T-helper 17 cell (primary cell): ENCODE data around the gene UBE2L5. TPM values are rescaled to one million over a fixed set of nuclear protein-coding genes. Genes with fewer than 3 reads are reported as not detected.
A peak's percentile ranks its signal among the peaks of the same experiment; 100 is the strongest.

Experiments used
- ATAC-seq: fragments of 150-1000 bp; cut with Tn5 transposase; 2 replicates; pipeline ENCODE4 v1.10.0; 2021; ENCODE audit warnings: mild to moderate bottlenecking, moderate library complexity
- DNase-seq, 3 donors: peaks; one replicate each; pipeline versions ENCODE4 v3.0.0 to v3.0.0-alpha.2; 2020 to 2021
- H3K9me3 ChIP-seq: one replicate; pipeline ENCODE4 v1.7.0; 2013; ENCODE audit warnings: low read length, mild to moderate bottlenecking; ENCODE audit not compliant: control insufficient read depth, poor library complexity, severe bottlenecking
- H3K27ac Mint-ChIP-seq: one replicate; pipeline ENCODE4 v1.8.0; 2022; ENCODE audit warnings: mild to moderate bottlenecking, moderate library complexity, mixed read lengths
- H3K27me3 Mint-ChIP-seq: one replicate; pipeline ENCODE4 v1.8.0; 2022; ENCODE audit warnings: mixed read lengths
- H3K36me3 Mint-ChIP-seq: one replicate; pipeline ENCODE4 v1.8.0; 2022; ENCODE audit warnings: low read depth, mixed read lengths
- H3K4me1 Mint-ChIP-seq: one replicate; pipeline ENCODE4 v1.8.0; 2022; ENCODE audit warnings: mild to moderate bottlenecking, mixed read lengths
- H3K4me3 Mint-ChIP-seq: one replicate; pipeline ENCODE4 v1.8.0; 2022; ENCODE audit warnings: mild to moderate bottlenecking, moderate library complexity, mixed read lengths
- total RNA-seq, 4 donors: library from RNA in 2 of 4; stranded (reverse) in 2 of 4; gene quantifications; one replicate each; pipeline ENCODE4 v1.2.3 and lab custom pipeline; 2022 to 2026

UBE2L5 gene
- total RNA-seq, 2 donors from 2014 or later: not detected

- DNase-seq: no peak
- H3K27ac Mint-ChIP-seq: no peak overlapping the region
- H3K4me3 Mint-ChIP-seq: no peak overlapping the region
- H3K27me3 Mint-ChIP-seq: no peaks in the 10 kb centered on the region
- H3K4me1 Mint-ChIP-seq: peaks cover 33% of the 10 kb centered on the region
- no peaks in the 10 kb centered on the region for H3K36me3 Mint-ChIP-seq
- no peak for ATAC-seq
- no peaks in the 10 kb centered on the region for H3K9me3 ChIP-seq
Observed at GRCh38 chr13:30412346-30412745, 9.9 kb upstream of the UBE2L5 start.

GRCh38 chr13:30413842-30414241 is 8.5 kb upstream of the UBE2L5 start:
- Mint-ChIP-seq H3K27me3 (no peaks in the 10 kb centered on the region), H3K4me1 (peaks cover 35% of the 10 kb centered on the region), H3K4me3 (no peak overlapping the region), H3K27ac (no peak overlapping the region), H3K36me3 (no peaks in the 10 kb centered on the region)
- no peak for DNase-seq
- H3K9me3 ChIP-seq: no peaks in the 10 kb centered on the region
- ATAC-seq: no peak

GRCh38 chr13:30415430-30416030 is 6.8 kb upstream of the UBE2L5 start:
- Mint-ChIP-seq H3K36me3 (no peaks in the 10 kb centered on the region), H3K27ac (peak overlapping the region; percentile 83), H3K4me3 (peak overlapping the region; percentile 53), H3K4me1 (peaks cover 29% of the 10 kb centered on the region), H3K27me3 (no peaks in the 10 kb centered on the region)
- peak; percentile 76 for ATAC-seq
- no peaks in the 10 kb centered on the region for H3K9me3 ChIP-seq
- no peak for DNase-seq

GRCh38 chr13:30416471-30416870 is 5.8 kb upstream of the UBE2L5 start:
- Mint-ChIP-seq H3K4me1 (peaks cover 36% of the 10 kb centered on the region), H3K36me3 (no peaks in the 10 kb centered on the region), H3K4me3 (no peak overlapping the region), H3K27ac (no peak overlapping the region), H3K27me3 (no peaks in the 10 kb centered on the region)
- ATAC-seq (no peak), DNase-seq (no peak)
- H3K9me3 ChIP-seq: no peaks in the 10 kb centered on the region

- Mint-ChIP-seq H3K27ac (peak overlapping the region; percentile 6), H3K27me3 (no peaks in the 10 kb centered on the region), H3K36me3 (no peaks in the 10 kb centered on the region), H3K4me1 (peaks cover 37% of the 10 kb centered on the region), H3K4me3 (no peak overlapping the region)
- no peak for DNase-seq
- ATAC-seq: no peak
- H3K9me3 ChIP-seq: no peaks in the 10 kb centered on the region
Observed at GRCh38 chr13:30418075-30418716, 4.1 kb upstream of the UBE2L5 start.

GRCh38 chr13:30418717-30419459 is 3.4 kb upstream of the UBE2L5 start:
- H3K36me3 Mint-ChIP-seq: no peaks in the 10 kb centered on the region
- DNase-seq (no peak), ATAC-seq (no peak)
- H3K9me3 ChIP-seq: no peaks in the 10 kb centered on the region
- H3K27me3 Mint-ChIP-seq: no peaks in the 10 kb centered on the region
- peak overlapping the region; percentile 41 for H3K4me3 Mint-ChIP-seq
- H3K4me1 Mint-ChIP-seq: peaks cover 36% of the 10 kb centered on the region
- peak overlapping the region; percentile 6 for H3K27ac Mint-ChIP-seq

- Mint-ChIP-seq H3K4me1 (peaks cover 27% of the 10 kb centered on the region), H3K27me3 (no peaks in the 10 kb centered on the region)
- no peaks in the 10 kb centered on the region for H3K9me3 ChIP-seq
Observed at GRCh38 chr13:30421093-30422053, 920 bp upstream of the UBE2L5 start.

GRCh38 chr13:30423891-30424290 is 1.6 kb downstream of the UBE2L5 start:
- Mint-ChIP-seq H3K4me1 (peaks cover 19% of the 10 kb centered on the region), H3K36me3 (no peaks in the 10 kb centered on the region), H3K4me3 (no peak overlapping the region), H3K27ac (no peak overlapping the region), H3K27me3 (no peaks in the 10 kb centered on the region)
- DNase-seq (no peak), ATAC-seq (no peak)
- H3K9me3 ChIP-seq: no peaks in the 10 kb centered on the region

More at GRCh38 chr13:30421093-30422053, 920 bp upstream of the UBE2L5 start:
- Mint-ChIP-seq H3K27ac (peak overlapping the region; percentile 47), H3K36me3 (no peaks in the 10 kb centered on the region), H3K4me3 (peak overlapping the region; percentile 92)
- ATAC-seq: peak; percentile 39
- DNase-seq: peak; percentile 20 to 36 (median 32)

- no peak overlapping the region for H3K4me3 Mint-ChIP-seq
- no peaks in the 10 kb centered on the region for H3K9me3 ChIP-seq
Observed at GRCh38 chr13:30429235-30429634, 6.9 kb downstream of the UBE2L5 start.

GRCh38 chr13:30429721-30430694 is 7.7 kb downstream of the UBE2L5 start:
- no peaks in the 10 kb centered on the region for H3K27me3 Mint-ChIP-seq
- H3K4me1 Mint-ChIP-seq: peaks cover 5% of the 10 kb centered on the region
- peak overlapping the region; percentile 71 for H3K27ac Mint-ChIP-seq
- ATAC-seq (peak; percentile 41), DNase-seq (no peak)
- H3K4me3 Mint-ChIP-seq: no peak overlapping the region
- no peaks in the 10 kb centered on the region for H3K36me3 Mint-ChIP-seq
- H3K9me3 ChIP-seq: no peaks in the 10 kb centered on the region

More at GRCh38 chr13:30429235-30429634, 6.9 kb downstream of the UBE2L5 start:
- Mint-ChIP-seq H3K36me3 (no peaks in the 10 kb centered on the region), H3K4me1 (peaks cover 5% of the 10 kb centered on the region), H3K27me3 (no peaks in the 10 kb centered on the region), H3K27ac (no peak overlapping the region)
- ATAC-seq (no peak), DNase-seq (no peak)

- H3K4me1 Mint-ChIP-seq: peaks cover 5% of the 10 kb centered on the region
- ATAC-seq: no peak
- H3K27me3 Mint-ChIP-seq: peaks cover 5% of the 10 kb centered on the region
- no peak for DNase-seq
- no peak overlapping the region for H3K4me3 Mint-ChIP-seq
- H3K36me3 Mint-ChIP-seq: no peaks in the 10 kb centered on the region
- H3K27ac Mint-ChIP-seq: no peak overlapping the region
- H3K9me3 ChIP-seq: no peaks in the 10 kb centered on the region
Observed at GRCh38 chr13:30431269-30431940, 9.1 kb downstream of the UBE2L5 start.
